ENCODE data around the gene FBXL22.

Gene FBXL22, protein sequence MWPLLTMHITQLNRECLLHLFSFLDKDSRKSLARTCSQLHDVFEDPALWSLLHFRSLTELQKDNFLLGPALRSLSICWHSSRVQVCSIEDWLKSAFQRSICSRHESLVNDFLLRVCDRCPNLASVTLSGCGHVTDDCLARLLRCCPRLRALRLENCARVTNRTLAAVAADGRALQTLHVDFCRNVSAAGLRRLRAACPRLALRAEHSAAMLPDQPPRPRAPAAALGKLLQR

DNA sequence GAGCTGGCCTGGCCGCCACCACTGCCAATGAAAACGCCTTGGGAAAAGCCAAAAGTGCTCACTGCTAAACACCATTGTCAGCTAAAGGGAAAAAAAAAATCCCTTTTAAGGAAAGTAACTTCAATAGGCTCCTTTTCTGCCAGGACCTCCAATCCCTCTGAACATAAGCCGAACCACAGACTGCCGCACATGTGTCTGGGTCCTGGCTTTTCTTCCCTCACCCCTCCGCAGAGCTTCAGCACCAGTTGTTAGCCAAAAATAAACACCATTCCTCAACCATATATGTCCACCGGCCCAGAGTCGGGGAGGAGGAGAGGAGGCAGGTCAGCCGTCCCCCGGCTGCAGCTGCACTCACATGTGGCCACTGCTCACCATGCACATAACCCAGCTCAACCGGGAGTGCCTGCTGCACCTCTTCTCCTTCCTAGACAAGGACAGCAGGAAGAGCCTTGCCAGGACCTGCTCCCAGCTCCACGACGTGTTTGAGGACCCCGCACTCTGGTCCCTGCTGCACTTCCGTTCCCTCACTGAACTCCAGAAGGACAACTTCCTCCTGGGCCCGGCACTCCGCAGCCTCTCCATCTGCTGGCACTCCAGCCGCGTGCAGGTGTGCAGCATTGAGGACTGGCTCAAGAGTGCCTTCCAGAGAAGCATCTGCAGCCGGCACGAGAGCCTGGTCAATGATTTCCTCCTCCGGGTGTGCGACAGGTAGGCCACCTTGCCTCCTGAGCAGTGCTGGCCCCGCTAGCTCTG is at the start of gene FBXL22:
TSS of gene FBXL22 (plus strand) at position 350 of the 753 bp plus-strand sequence. CDS start at position 356, 6 bp downstream.
- DNase-seq: no peak

DNA sequence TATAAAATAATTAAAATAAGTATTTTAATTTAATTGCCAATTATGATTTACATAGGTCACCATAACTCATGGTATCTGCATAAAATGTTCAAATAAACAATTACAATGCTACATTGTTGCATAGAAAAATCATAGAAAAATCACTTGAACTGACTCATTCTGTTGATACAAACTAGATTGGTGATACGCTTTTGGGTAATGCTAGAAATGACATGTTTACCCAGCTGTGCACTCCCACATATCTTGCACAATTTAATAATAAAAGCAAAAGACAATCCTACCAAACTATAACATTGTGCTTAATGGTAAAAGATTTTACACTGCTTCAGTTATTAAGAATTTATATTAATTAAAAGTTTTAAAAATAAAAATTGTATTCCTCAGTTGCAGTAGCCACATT is 45.8 kb upstream of the FBXL22 start:
- no peak for DNase-seq

DNA sequence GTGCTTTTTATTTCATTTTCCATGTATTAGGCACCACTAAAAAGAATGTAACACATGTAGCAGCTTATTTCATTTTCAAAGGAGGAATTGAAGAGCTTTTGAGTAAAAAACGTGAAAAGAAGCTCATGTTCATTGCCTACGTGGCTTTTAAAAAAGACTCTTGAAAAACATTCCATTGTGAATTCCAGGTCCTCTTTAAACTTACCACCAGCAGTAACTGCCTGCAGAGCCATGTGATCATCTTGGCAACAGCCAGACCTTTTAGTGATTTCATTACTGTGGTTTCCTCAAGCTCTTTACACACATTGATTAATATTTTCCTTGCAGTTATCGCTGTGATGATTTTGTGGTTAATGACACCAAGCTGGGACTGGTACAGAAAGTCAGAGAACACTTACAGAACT is 43.8 kb upstream of the FBXL22 start:
- DNase-seq: no peak

DNA sequence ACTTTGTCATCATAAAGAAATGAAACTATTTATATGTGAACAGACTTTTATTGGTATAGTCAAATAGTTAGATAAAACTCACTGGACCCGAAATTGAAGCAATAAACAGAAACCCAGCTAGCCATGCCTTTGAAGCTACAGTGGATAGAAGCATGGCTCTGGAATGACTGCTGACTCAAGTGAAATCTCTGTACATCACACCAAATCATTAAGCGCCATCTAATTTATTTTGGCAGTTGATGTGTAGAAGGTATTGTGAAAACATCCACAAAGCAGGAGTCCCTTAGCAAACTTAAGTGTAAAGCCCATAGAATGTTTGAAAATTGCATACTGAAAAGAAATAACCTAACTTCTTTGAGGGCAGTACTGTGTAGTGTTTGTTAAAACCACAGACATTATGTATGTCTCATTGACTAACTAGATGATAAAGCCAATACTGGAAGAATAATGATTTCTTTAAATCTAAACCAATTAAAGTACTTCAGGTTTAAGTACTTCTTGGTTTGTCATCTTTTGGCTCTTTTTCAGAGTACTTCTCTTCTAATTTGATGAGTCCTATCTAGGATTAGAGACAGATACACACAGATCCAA is 42.8 kb upstream of the FBXL22 start:
- DNase-seq: no peak

DNA sequence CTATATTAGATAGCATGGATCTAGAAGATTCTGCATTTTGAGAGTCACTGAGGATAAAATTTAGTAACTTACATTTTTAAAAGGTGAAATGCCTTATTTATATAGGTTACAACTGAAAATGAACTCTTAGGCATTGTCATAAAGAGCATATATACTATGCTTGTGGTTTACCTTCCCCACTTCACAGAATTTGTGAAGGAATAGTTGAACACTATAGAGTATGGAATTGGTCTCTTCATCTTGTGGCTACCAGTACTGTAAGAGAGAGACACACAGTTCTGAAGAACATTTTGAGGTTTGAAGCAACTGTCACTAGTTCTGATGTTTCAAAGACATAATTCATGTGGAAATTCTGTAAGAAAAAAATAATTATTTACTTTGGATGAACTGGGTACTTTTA is 41.7 kb upstream of the FBXL22 start:
- DNase-seq: no peak

DNA sequence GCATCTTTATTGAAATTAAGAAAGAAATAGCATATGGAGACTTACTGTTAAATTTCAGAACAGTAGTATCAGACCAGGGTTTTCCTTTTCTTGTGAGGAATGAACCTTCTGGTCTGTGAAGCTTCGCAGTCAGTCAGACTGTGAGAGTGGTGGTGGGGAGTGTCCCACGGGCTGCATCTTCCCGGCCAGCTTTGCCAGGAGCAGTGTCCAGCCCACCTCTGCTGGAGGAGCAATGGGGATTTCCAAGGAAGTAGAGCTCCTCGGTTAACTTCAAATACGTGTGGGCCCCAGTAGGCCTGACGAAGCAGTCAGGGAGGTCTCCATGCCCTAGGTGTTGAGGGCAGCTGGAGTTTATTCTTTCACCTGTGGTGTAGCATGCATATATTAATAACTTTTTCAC is 40.9 kb upstream of the FBXL22 start:
- no peak for DNase-seq

DNA sequence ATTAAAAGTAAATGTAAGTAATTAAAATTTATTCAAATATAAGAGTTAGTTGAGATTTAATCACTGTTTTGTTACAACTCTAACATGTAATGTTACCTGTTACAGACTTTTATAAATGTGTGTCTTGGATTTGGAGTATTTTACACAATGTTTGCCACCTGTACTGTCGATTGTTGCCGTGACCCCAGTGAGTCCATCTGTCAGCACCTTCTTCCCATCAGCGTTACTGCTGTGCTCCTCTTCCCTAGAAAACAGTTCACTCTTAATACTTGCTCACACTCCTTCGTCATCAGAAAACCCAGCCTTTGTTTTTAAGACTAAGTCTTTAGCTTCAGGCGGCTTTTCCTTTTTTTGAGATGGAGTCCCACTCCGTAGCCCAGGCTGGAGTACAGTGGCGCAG is 40.5 kb upstream of the FBXL22 start:
- no peak for DNase-seq

DNA sequence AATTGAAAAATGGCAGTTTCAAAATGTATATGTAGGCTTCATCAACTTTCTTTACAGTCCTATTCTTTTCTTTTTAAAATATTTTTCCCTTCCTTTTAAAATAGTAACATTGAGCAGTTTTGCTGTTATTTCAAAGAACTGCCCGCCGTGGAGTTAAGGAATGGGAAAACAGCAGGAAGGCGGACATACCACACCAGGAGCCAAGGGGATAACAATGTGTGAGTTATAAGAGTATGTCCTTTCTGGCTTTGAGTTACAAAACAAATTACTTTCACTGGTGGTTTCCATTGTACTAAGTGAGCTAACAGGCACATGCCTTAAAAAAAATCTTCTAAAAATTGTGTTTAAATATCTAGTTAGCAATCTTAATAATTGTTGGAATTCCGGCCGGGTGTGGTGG is 37.4 kb upstream of the FBXL22 start:
- no peak for DNase-seq

DNA sequence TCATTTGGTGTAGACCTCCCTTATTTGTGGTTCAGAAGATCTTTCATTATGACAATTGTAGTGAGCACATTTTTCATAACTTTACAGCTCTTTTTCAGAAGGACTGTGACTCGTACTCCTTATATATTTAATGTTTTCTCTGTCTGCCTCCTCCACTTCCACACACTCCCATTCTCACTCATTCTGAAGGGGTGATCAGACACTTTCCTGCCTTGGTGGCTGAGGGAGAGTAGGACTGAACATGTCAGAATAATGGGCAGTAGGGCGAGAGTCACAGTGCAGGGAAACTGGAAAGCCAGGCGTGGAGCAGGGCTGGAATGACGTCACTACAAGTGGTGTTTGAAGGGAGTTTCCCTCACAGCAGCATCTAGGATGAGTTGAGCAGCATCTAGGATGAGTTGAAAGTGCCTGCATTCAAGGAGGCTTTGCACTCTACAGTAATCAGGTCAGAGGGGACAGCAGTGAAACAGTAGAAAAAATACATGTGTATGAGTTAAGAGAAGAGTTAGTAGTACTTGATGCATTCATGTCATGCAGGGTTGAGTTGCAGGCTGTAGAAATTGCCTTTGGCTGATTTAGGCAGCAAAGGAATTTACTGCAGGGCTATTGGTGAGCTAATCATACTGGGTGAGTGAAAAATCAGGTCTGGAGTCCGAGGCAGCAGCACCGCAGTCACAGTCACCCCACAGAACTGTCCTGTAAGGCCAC is 36.3 kb upstream of the FBXL22 start:
- no peak for DNase-seq

DNA sequence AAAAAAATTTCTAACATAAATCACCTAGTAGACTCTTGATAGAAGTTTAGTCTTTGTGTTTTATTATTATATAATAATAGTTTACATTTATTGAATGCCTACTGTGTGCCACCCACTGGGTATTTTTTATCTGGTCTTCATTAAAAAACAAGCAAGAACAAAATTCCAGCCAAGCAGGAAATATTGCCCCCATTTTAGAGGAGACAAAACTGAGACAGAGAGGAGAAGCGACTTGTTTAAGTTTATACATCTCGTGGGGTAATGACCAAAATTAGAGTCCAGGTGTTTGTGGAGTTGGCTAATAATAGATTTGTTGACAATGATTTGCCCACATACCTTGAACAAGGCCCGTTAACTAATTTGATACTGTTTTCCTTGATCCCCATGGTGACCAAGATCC is 33.1 kb upstream of the FBXL22 start:
- no peak for DNase-seq

DNA sequence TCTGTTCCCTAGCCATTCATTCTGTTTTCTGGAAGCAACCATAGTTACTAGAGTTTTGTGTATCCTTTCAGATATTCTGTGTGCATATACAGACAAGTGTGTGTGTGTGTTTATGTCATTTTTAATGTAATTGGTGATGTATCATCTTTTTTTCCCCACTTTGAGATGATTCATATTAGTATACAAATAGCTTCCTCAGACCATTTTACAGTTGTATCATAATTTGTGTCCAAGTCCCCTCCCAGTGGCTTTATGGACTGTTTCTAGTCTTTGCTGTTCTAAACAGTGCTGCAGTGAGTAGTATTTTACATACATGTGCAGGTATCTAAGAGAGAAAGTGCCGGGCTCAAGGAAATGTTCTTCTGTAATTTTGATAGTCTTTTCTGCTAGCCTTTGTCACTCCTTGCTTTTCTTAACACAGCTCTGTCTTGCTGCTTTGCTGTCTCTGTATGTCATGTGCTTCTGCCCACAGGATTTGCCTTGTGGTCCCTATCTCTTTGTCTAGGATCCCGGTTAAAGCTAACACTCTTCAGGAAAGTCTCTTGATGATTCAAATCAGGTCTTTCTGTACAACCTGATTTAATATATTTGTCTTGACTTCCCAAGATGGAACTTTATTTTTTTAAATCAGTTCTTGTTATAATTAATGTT is 31.5 kb upstream of the FBXL22 start:
- DNase-seq: no peak

DNA sequence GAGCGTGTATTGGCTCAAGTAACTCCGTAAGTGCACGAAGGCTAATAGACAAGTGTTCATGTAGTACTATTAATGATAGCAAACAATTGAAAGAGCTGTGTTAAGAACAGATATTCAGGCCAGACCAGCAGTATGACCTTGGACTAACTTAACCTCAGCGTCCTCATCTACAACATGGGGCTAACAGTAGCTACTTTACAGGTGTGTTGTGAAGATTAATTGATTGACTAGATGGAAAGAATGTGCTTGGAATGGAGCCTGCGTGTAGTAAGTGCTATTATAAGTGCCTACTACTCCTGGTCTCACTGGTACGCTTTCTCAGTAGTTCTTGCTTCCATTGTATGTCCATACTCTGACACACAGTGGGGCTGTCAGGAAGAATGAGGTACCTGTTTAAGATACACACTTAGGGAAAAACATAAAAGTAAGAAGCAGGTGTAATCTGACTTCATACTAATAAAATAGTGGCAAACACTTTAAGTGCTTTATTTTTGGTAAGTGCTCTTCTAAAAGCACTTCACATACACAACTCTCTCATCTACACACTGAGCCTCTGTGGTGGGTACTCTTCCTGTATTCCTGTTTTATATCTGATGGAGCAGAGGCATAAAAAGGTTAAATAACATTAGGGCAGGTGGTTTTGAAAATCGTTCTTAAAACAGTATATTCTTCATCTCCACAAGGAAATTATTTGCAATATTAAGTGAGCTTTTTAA is 24.3 kb upstream of the FBXL22 start:
- DNase-seq: no peak

DNA sequence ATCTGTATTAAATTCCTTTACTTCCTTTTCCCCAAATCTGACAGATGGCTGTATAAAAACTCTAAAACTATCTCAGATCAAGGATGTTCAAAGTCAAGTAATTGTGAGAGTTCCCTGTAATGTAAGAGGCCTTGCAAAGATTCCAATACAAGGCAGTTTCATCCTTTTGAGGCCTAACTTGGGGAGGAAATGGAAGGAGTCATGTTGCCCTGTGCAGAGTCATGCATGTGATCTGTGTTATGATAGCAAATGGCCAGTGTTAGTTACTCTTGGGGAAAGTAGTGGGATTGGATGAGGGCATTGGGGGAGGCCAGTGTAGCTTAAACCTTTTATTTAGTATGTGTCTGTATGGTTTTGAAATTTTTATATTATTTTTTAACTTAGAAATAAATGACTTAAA is 23.7 kb upstream of the FBXL22 start:
- no peak for DNase-seq

DNA sequence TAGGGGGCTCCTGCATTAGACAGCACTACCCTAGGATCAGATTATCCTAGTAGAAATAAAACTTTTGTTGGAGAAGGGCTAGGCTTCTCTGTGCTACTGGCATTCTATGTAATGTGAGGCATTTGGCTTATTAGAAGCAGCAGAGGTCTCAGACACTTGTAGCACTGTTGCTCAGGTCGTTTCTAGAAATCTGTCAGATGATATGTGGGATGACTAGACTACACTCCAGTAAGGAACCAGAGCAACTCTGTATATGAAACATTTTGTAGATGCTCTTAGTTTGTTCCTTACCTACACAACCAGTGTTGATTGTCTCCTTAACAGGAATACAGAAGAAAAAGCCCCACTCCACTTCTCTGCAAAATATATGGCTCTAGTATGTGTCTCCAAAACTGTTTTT is 21.9 kb upstream of the FBXL22 start:
- no peak for DNase-seq

DNA sequence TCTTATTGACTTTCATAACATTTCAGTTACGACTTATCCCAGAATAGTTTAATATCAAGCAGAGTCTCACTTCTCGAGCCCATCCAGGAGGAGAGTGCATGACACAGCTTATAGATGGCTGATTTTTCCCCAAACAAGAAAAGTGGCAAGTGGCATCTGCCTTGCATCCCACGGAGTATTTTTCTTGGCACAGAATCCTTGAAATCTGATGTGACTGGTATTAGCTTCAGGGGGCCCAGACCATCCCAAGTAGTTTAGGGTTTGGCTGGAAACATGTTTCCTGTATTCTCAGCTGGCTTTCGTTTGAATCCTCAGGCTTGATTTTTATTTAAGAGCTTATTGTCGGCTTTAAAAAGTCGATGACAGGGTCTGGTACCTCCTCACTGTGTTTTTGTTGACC is 20.7 kb upstream of the FBXL22 start:
- no peak for DNase-seq

DNA sequence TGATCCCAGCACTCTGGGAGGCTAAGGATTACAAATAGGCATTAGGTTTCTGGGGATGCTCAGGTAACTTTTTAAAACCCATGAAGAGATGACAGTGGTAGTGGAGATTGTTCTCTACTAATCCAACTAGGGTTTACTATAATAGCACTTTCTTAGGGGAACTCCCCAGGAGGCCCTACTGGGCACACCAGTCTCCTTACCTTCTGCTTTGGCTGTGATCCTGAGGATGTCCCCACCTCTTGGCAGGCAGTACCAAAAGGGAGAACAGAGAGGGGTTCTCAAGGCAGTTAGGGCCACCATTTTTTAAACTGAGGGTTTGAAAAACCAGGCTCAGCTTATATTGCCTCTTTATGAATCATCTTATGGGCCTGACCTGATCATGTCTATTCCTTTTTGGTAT is 15.0 kb upstream of the FBXL22 start:
- DNase-seq: no peak

DNA sequence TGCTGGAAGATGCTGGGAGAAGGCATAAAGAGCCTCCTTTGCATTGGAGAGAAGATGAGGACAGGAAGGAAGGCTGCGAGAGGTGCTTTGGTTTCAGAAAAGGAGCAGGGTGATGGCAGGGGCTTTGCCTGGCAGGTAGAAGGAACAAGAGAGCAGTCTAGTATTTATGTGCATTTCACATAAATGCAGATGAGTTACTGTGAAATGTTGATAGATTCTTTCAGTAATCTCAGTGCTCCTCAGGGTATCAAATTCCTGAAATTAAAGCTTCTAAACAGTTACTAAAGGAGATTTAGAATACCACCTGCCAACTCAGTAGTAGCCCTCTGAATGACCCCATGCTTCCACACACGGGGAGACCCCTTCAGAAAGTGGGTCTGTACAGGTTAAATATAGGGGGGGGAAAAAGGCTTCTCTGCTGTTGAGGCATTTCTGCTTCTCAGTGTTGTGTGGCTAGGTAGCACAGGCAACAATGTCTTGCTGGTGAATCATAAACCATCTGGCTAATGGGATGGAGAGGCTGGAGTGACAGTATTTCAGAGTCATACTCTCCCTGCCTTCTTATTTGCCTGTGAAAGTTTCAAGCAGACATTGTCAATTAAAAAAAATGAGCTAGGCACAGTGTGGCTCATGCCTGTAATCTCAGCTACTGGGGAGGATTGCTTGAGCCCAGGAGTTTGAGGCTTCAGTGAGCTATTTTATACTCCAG is 14.3 kb upstream of the FBXL22 start:
- DNase-seq: no peak

DNA sequence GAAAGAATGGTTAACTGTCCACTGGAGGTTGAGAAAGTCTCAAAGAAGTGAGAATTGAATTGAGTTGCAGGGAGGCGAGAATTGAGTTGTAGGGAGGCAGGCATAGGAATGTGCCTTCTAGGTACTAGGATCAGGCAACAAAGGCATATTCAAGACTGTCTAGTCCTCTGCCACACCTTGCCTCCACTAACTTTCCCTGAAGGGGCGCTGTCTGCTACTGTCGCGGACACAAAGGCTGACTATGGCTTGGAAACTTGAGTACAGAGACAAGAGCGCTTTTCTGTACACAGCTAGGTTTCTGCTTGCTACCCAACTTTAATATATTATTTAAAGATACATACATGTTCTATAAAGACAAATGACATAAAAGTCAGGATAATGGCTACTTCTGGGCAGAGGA is 10.4 kb upstream of the FBXL22 start:
- no peak for DNase-seq

DNA sequence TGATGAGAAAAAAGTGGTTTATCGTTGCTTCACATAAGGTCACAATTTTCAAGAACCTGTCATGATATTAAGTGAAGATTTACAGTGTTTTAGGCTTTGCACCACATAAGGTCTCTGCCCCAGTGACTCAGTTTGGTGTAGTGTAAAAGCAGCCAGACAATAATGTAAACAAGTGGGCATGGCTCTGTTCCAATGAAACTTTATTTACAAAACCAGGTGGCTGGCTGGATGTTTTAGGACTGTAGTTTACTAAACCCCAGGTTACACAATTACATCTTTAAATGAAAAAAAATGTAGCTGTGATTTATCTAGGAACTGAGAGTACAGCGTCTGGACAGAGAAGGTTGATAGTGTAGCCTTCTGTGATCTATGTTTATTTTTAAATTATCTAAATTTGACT is 9.7 kb upstream of the FBXL22 start:
- DNase-seq: no peak

DNA sequence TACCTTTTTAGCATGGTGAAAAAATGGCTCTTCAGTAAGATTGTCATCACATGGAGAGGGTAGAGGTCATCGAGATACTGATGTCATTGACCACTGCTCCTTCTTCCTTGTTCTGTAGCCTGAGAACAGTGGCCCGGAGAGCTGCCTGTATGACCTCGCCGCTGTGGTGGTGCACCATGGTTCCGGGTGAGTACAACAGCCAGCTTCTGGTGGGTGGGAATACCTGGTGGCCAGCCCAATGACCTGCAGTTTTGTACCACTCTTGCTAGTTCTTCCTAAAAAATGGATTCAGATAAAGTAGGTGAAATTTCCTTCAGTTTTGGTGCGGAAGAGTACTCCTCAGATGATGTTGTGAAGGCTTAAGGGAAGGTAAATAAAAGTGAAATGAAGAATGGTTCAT is 8.4 kb upstream of the FBXL22 start:
- DNase-seq: no peak

DNA sequence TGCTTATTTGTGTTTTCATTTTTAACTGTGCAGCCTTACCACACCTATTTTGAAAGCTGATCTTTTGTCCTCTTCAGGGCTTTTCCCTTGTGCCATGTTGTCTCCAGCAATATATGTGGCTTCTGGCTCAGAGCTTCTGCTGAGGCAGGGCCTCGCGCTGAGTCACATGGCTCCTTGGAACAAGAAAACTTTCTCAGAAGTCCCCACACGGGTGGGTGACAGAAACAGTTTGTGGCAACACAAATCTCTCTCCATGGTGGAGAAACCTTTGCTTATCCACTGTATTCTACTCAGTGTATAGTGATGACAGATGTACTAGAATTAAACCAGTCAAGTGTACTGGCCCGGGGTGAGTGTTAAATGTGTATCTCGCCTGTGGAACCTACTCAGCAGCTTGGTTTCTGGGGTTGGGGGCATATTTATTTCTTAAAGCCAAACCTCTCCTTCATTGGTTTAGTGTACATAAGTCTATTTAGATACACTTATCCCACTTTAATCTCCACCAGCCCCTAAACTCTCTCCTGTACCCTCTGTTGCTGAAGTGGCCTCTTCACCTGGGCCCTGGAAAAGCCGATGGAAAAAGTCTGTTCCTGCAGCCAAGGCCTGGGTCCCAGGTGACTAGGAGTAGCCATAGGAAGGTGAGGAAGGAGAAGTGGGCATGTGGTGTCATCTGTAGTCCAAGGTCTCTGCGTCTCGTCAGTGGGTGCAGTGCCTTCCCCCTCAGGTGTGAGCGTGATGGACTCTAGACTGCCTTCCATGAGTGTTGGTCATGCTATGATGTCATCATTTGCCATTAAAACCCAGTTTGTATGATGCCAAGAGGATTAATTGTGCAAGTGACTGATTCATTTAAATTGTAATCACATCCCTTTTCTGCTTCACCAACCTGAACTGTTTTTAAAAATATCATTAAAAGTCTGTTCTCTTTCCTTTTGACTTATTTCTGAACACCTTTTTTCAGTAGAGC is 3.2 kb upstream of the FBXL22 start:
- DNase-seq: no peak
